Neural progenitor cell (in vitro differentiated cells): ENCODE results near the gene CLSTN3.

Experiments
- CTCF ChIP-seq: fragments of 200-600 bp; sonication (generic); IDR thresholded peaks from 2 replicates; pipeline ENCODE4 v1.5.1; 2017; ENCODE audit warnings: antibody characterized with exemption, mild to moderate bottlenecking
- EZH2 ChIP-seq: fragments of 200-600 bp; sonication (generic); IDR thresholded peaks from 2 replicates; pipeline ENCODE4 v1.6.1; 2017; ENCODE audit warnings: antibody characterized with exemption, mild to moderate bottlenecking, moderate library complexity

- no peak for TF ChIP-seq EZH2
- no peak for TF ChIP-seq CTCF
These were observed 30.0 kb downstream of the CLSTN3 start for GRCh38 chr12:7160183-7160582.
